Mammary epithelial cell (primary cell): ENCODE measurements around the gene PDE3A.

ENCODE experiments used
- CTCF ChIP-seq, 2 donors: IDR thresholded peaks in 1 of 2; conservative IDR thresholded peaks in 1 of 2; 2 replicates each; pipeline ENCODE4 v1.5.1; 2011 to 2012; ENCODE audit warnings: inconsistent platforms in 2 of 2, low read length in 2 of 2, mild to moderate bottlenecking in 2 of 2, control low read depth in 1 of 2, low read depth in 1 of 2; ENCODE audit not compliant: insufficient read depth in 1 of 2; ENCODE audit errors: extremely low read depth in 1 of 2
- EZH2 ChIP-seq: IDR thresholded peaks from 2 replicates; pipeline ENCODE4 v1.6.1; 2012; ENCODE audit warnings: low read length, inconsistent platforms, borderline replicate concordance

GRCh38 chr12:20711846-20712245, 343.5 kb downstream of the PDE3A start:
- no peak for TF ChIP-seq CTCF (conservative IDR thresholded peaks at IDR 0.05 in 1 of 2, IDR thresholded peaks at IDR 0.05 in 1 of 2; ENCODE audit: extremely low read depth in 1 of 2, insufficient read depth in 1 of 2, low read depth in 1 of 2, low read length in 2 of 2)
- TF ChIP-seq EZH2, result no peak
